CD4-positive, alpha-beta memory T cell (primary cell): Measurements from ENCODE around the gene ACTN2. TPM values are rescaled to one million over a fixed set of nuclear protein-coding genes. Genes with fewer than 3 reads are reported as not detected.

ENCODE experiments used
- CTCF ChIA-PET: fragments of 350-600 bp; sonication (Branson Sonifier 250); formaldehyde crosslinking; loops from one replicate; lab custom pipeline; 2021; ENCODE audit warnings: inconsistent platforms; ENCODE audit not compliant: partially characterized antibody; lab: Charles Lee
- POLR2A ChIA-PET: fragments of 350-600 bp; sonication (Branson Sonifier 250); formaldehyde crosslinking; loops from one replicate; lab custom pipeline; 2021; ENCODE audit not compliant: partially characterized antibody; lab: Charles Lee
- DNase-seq, 5 donors: peaks; one replicate each; pipeline versions ENCODE4 v3.0.0 to v3.0.0-alpha.2; 2020 to 2022; ENCODE audit warnings: mixed read lengths in 1 of 5
- H3K27ac ChIP-seq: one replicate; pipeline ENCODE4 v1.7.0; 2013; ENCODE audit warnings: low read depth, low read length
- H3K27me3 ChIP-seq: 2 replicates; pipeline ENCODE4 v1.7.0; 2013; ENCODE audit warnings: mild to moderate bottlenecking, low read length, moderate library complexity; ENCODE audit not compliant: insufficient read depth
- H3K36me3 ChIP-seq: 2 replicates; pipeline ENCODE4 v1.7.0; 2013; ENCODE audit warnings: mild to moderate bottlenecking, low read length, moderate library complexity; ENCODE audit not compliant: insufficient read depth
- H3K4me1 ChIP-seq: 2 replicates; pipeline ENCODE4 v1.7.0; 2013; ENCODE audit warnings: mild to moderate bottlenecking, low read length, moderate library complexity; ENCODE audit not compliant: insufficient read depth
- H3K4me3 ChIP-seq, 2 donors: one replicate each; pipeline ENCODE4 v1.7.0; 2013; ENCODE audit warnings: low read length in 2 of 2, mild to moderate bottlenecking in 1 of 2
- H3K9me3 ChIP-seq, 2 donors: one replicate each; pipeline ENCODE4 v1.7.0; 2013; ENCODE audit warnings: low read length in 2 of 2, control low read depth in 1 of 2; ENCODE audit not compliant: control insufficient read depth in 1 of 2
- H3K27ac Mint-ChIP-seq, 7 donors: one replicate each; pipeline ENCODE4 v1.8.0; 2020 to 2021; ENCODE audit warnings: mixed read lengths in 7 of 7, mild to moderate bottlenecking in 6 of 7, inconsistent platforms in 3 of 7, moderate library complexity in 3 of 7
- H3K27me3 Mint-ChIP-seq, 2 donors: one replicate each; pipeline ENCODE4 v1.8.0; 2020 to 2021; ENCODE audit warnings: mixed read lengths in 2 of 2
- H3K36me3 Mint-ChIP-seq, 2 donors: one replicate each; pipeline ENCODE4 v1.8.0; 2020 to 2021; ENCODE audit warnings: mixed read lengths in 2 of 2, inconsistent platforms in 1 of 2, mild to moderate bottlenecking in 1 of 2
- H3K4me1 Mint-ChIP-seq, 4 donors: one replicate each; pipeline ENCODE4 v1.8.0; 2020 to 2021; ENCODE audit warnings: mixed read lengths in 4 of 4, mild to moderate bottlenecking in 1 of 4
- H3K4me3 Mint-ChIP-seq, 8 donors: one replicate each; pipeline ENCODE4 v1.8.0; 2020 to 2021; ENCODE audit warnings: mixed read lengths in 8 of 8, mild to moderate bottlenecking in 7 of 8, moderate library complexity in 6 of 8, inconsistent platforms in 3 of 8
- H3K9me3 Mint-ChIP-seq, 8 donors: one replicate each; pipeline ENCODE4 v1.8.0; 2020 to 2021; ENCODE audit warnings: mixed read lengths in 8 of 8, mild to moderate bottlenecking in 5 of 8, inconsistent platforms in 3 of 8, moderate library complexity in 1 of 8
- intact Hi-C: fragments of 100-400 bp; cut with micrococcal nuclease; formaldehyde crosslinking; loops from one replicate; pipeline ENCODE4 v1.15.1; 2023
- polyA plus RNA-seq, 2 donors: library from polyadenylated mRNA; unstranded; fragments of 300-500 nt; fragmentation: Illumina TruSeq; gene quantifications; one replicate each; pipeline ENCODE4 v1.2.3, GENCODE V29; 2021
- total RNA-seq, 2 experiments: library from RNA; stranded (reverse); gene quantifications; one replicate each; pipeline ENCODE4 v1.2.3, GENCODE V29; 2021

The ACTN2 gene
- total and polyA plus RNA-seq, 4 experiments from 2014 or later = not detected

GRCh38 chr1:236812334-236813030, 126.2 kb downstream of the ACTN2 start:
- no peaks in the 10 kb centered on the region for H3K27me3 Mint-ChIP-seq
- POLR2A ChIA-PET = no interaction called here

More at GRCh38 chr1:236812334-236813030, 126.2 kb downstream of the ACTN2 start:
- peaks cover 68% of the 10 kb centered on the region for H3K36me3 ChIP-seq
- no peak for DNase-seq
- peaks cover 0 to 3% (median under 1%) of the 10 kb centered on the region in 4 donors for H3K4me1 Mint-ChIP-seq
- CTCF ChIA-PET = interaction anchor here (0.6 kb wide), 1 partner anchor 203 kb away, joined by 3 read pairs; no protein-coding TSS in a partner anchor
- H3K4me3 Mint-ChIP-seq = no peak overlapping the region
- no peaks in the 10 kb centered on the region for H3K27me3 ChIP-seq
- H3K4me1 ChIP-seq = no peaks in the 10 kb centered on the region
- no peak overlapping the region for H3K4me3 ChIP-seq
- intact Hi-C loops = no loop called here
- H3K9me3 ChIP-seq = no peaks in the 10 kb centered on the region
- H3K27ac Mint-ChIP-seq = no peak overlapping the region
- H3K27ac ChIP-seq = no peak overlapping the region
- H3K36me3 Mint-ChIP-seq = peaks cover 75 to 86% of the 10 kb centered on the region in 2 donors
- no peaks in the 10 kb centered on the region for H3K9me3 Mint-ChIP-seq

Other genes starting within 250 kb of the ACTN2 start
- gene LGALS8, start 162.5 kb upstream of the ACTN2 start, total RNA-seq = 100 to 1,000 TPM; 193 to 196 TPM
- 10 to 100 TPM; 46.8 to 66.4 TPM for gene LGALS8, start 162.5 kb upstream of the ACTN2 start, polyA plus RNA-seq
- gene HEATR1, start 82.0 kb upstream of the ACTN2 start, total RNA-seq = 10 to 100 TPM; 44.0 to 57.5 TPM
- 10 to 100 TPM in 1 of 2 donors, 1 to 10 TPM in 1; 7.4 to 20.6 TPM for gene HEATR1, start 82.0 kb upstream of the ACTN2 start, polyA plus RNA-seq
- gene MTR, start 108.8 kb downstream of the ACTN2 start, total RNA-seq = 10 to 100 TPM; 68.4 to 71.0 TPM
- gene MTR, start 108.8 kb downstream of the ACTN2 start, polyA plus RNA-seq = 10 to 100 TPM in 1 of 2 donors, 1 to 10 TPM in 1; 5.6 to 22.5 TPM